OCI-LY1 (cell line): Measurements from ENCODE around the gene BTBD7.

Experiments
- H2AFZ ChIP-seq: fragments of 200-600 bp; sonication (generic), shearing (Covaris generic); 2 replicates; pipeline ENCODE4 v1.6.0; 2014; ENCODE audit warnings: antibody characterized with exemption, mild to moderate bottlenecking, low read length
- H3F3A ChIP-seq: fragments of 200-600 bp; sonication (generic), shearing (Covaris generic); 2 replicates; pipeline ENCODE4 v1.6.0; 2014; ENCODE audit warnings: mild to moderate bottlenecking, antibody characterized with exemption, low read length, moderate library complexity; ENCODE audit not compliant: insufficient read depth
- H3K27ac ChIP-seq: fragments of 200-600 bp; sonication (generic); 2 replicates; pipeline ENCODE4 v1.5.1; 2014; ENCODE audit warnings: low read length, mixed run types, mild to moderate bottlenecking, low read depth; ENCODE audit not compliant: poor library complexity, severe bottlenecking
- H3K27me3 ChIP-seq: fragments of 200-600 bp; sonication (generic); 2 replicates; pipeline ENCODE4 v1.6.0; 2014; ENCODE audit warnings: antibody characterized with exemption, mild to moderate bottlenecking, low read length, moderate library complexity; ENCODE audit not compliant: insufficient read depth
- H3K36me3 ChIP-seq: fragments of 200-600 bp; sonication (generic); 2 replicates; pipeline ENCODE4 v1.6.1; 2014; ENCODE audit warnings: mild to moderate bottlenecking, antibody characterized with exemption, low read length, moderate library complexity, mixed read lengths; ENCODE audit not compliant: insufficient read depth
- H3K4me1 ChIP-seq: fragments of 200-600 bp; sonication (generic); 2 replicates; pipeline ENCODE4 v1.5.1; 2014; ENCODE audit warnings: mild to moderate bottlenecking, low read length, moderate library complexity; ENCODE audit not compliant: insufficient read depth, severe bottlenecking
- H3K4me2 ChIP-seq: fragments of 200-600 bp; sonication (generic), shearing (Covaris generic); 2 replicates; pipeline ENCODE4 v1.6.1; 2014; ENCODE audit warnings: low read length
- H3K4me3 ChIP-seq: fragments of 200-600 bp; sonication (generic); 2 replicates; pipeline ENCODE4 v1.5.1; 2014; ENCODE audit warnings: low read length, low read depth, mild to moderate bottlenecking, mixed read lengths; ENCODE audit not compliant: poor library complexity, severe bottlenecking
- H3K79me2 ChIP-seq: fragments of 200-600 bp; shearing (Covaris generic); 2 replicates; pipeline ENCODE4 v1.6.1; 2016; ENCODE audit warnings: mixed run types, low read length, mixed read lengths; ENCODE audit not compliant: insufficient read depth
- H3K9ac ChIP-seq: fragments of 200-600 bp; sonication (generic), shearing (Covaris generic); 2 replicates; pipeline ENCODE4 v1.6.1; 2014; ENCODE audit warnings: mild to moderate bottlenecking, low read length, mixed read lengths
- H3K9me2 ChIP-seq: fragments of 200-600 bp; sonication (generic), shearing (Covaris generic); 2 replicates; pipeline ENCODE4 v1.6.1; 2014; ENCODE audit warnings: low read depth, mild to moderate bottlenecking, low read length, mixed read lengths
- H3K9me3 ChIP-seq: fragments of 200-600 bp; shearing (Covaris generic); 2 replicates; pipeline ENCODE4 v1.6.1; 2014; ENCODE audit warnings: low read length, mixed read lengths
- H4K20me1 ChIP-seq: fragments of 200-600 bp; sonication (generic), shearing (Covaris generic); 2 replicates; pipeline ENCODE4 v1.6.0; 2016; ENCODE audit warnings: mild to moderate bottlenecking, low read length; ENCODE audit not compliant: insufficient read depth
- CTCF ChIP-seq: fragments of 200-600 bp; sonication (generic), shearing (Covaris generic); IDR thresholded peaks from 2 replicates; pipeline ENCODE4 v1.5.1; 2017; ENCODE audit warnings: mild to moderate bottlenecking, antibody characterized with exemption, low read length, moderate library complexity, mixed read lengths
- EZH2 ChIP-seq: fragments of 200-600 bp; sonication (generic), shearing (Covaris generic); IDR thresholded peaks from 2 replicates; pipeline ENCODE4 v1.8.0; 2017; ENCODE audit warnings: borderline replicate concordance, mixed run types, mild to moderate bottlenecking, antibody characterized with exemption, low read length, moderate library complexity, mixed read lengths

The BTBD7 gene

GRCh38 chr14:93231129-93231979 lies 101.5 kb downstream of the BTBD7 start:
- Histone ChIP-seq H3K9me2 (no peaks in the 10 kb centered on the region), H4K20me1 (no peaks in the 10 kb centered on the region), H3K27ac (no peak overlapping the region), H3K9ac (no peak overlapping the region), H3K9me3 (no peaks in the 10 kb centered on the region), H3K27me3 (no peaks in the 10 kb centered on the region; the same call in 1 of the 2 replicates), H3F3A (no peaks in the 10 kb centered on the region; the same call in 1 of the 2 replicates), H3K4me2 (no peak overlapping the region), H3K4me3 (no peak overlapping the region), H3K36me3 (peaks cover 24% of the 10 kb centered on the region), H3K4me1 (no peaks in the 10 kb centered on the region), H3K79me2 (no peaks in the 10 kb centered on the region), H2AFZ (no peak overlapping the region)
- no peak for TF ChIP-seq CTCF
- no peak for TF ChIP-seq EZH2

DNA sequence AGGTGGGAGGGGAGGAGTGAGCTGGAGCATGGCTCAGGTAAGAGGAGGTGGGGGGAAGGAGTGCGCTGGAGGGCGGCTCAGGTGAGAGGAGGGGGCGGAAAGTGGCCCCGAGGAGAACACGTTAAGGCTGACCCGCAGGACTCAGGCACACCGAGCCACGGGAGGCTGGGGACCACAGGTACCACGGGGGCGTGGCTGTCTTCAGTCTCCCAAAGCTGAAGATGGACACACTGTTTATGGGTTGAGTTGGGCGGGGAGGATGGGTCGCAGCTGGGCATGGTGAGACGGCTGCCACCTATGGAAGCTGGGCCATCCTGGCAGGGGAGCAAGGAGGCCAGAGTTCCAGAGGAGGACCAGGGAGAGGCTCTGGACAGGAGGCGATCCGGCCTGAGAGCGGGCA lies 102.3 kb downstream of the BTBD7 start:
- no peak overlapping the region for H3K9ac ChIP-seq
- no peaks in the 10 kb centered on the region; the same call in 1 of the 2 replicates for H3F3A ChIP-seq
- no peaks in the 10 kb centered on the region for H3K79me2 ChIP-seq
- no peak for TF ChIP-seq EZH2
- TF ChIP-seq CTCF = no peak
- H3K4me2 ChIP-seq = no peak overlapping the region
- H3K36me3 ChIP-seq = peaks cover 32% of the 10 kb centered on the region
- no peaks in the 10 kb centered on the region for H3K9me3 ChIP-seq
- H3K27ac ChIP-seq = no peak overlapping the region
- no peak overlapping the region for H3K4me3 ChIP-seq
- H3K9me2 ChIP-seq = no peaks in the 10 kb centered on the region
- no peaks in the 10 kb centered on the region; the same call in 1 of the 2 replicates for H3K27me3 ChIP-seq
- no peak overlapping the region for H2AFZ ChIP-seq
- H4K20me1 ChIP-seq = no peaks in the 10 kb centered on the region
- no peaks in the 10 kb centered on the region for H3K4me1 ChIP-seq

DNA sequence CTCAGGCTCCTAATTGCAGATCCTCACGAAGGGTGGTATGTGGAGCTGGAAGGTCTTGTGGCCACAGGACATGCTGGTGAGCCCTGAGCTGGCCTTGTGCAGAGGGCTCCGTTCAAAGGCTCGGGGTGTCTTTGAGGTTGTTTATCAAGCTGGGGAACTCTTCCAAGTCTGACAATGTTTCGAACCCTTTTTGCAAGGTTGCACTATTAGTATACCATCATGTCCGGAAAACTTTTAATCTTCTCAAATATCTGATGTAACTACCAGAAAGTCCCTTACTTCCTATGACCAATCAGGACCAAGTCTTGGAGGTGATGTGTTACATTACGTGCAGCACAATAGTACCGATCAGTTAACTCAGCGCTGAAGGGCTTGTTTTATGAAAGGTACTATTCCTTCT lies 104.3 kb downstream of the BTBD7 start:
- no peaks in the 10 kb centered on the region for H3K79me2 ChIP-seq
- H3K4me2 ChIP-seq = no peak overlapping the region
- no peak overlapping the region for H2AFZ ChIP-seq
- no peaks in the 10 kb centered on the region for H3F3A ChIP-seq
- no peak overlapping the region for H3K9ac ChIP-seq
- no peaks in the 10 kb centered on the region for H3K9me3 ChIP-seq
- H3K27ac ChIP-seq = no peak overlapping the region
- TF ChIP-seq CTCF (no peak), EZH2 (no peak)
- no peaks in the 10 kb centered on the region for H3K4me1 ChIP-seq
- H3K27me3 ChIP-seq = no peaks in the 10 kb centered on the region; the same call in 1 of the 2 replicates
- H3K4me3 ChIP-seq = no peak overlapping the region
- no peaks in the 10 kb centered on the region for H3K9me2 ChIP-seq
- H4K20me1 ChIP-seq = no peaks in the 10 kb centered on the region
- H3K36me3 ChIP-seq = peaks cover 50% of the 10 kb centered on the region
